Endothelial cell of umbilical vein (primary cell): ENCODE measurements around the gene ME3. TPM values are rescaled to one million over a fixed set of nuclear protein-coding genes. Genes with fewer than 3 reads are reported as not detected.

Source experiments
- BruUV-seq: library from RNA; stranded (reverse); fragments of 400-500 nt; replicated peaks from 2 replicates; lab custom pipeline; 2021; lab: Mats Ljungman, UMichigan
- CTCF ChIA-PET: fragments of 300-600, 350-600 bp; sonication (Branson Sonifier 250); formaldehyde crosslinking; loops from one replicate; lab custom pipeline; 2021; ENCODE audit warnings: antibody characterized with exemption, inconsistent platforms; lab: Charles Lee
- POLR2A ChIA-PET: fragments of 300-600, 350-600 bp; sonication (Branson Sonifier 250); formaldehyde crosslinking; loops from one replicate; lab custom pipeline; 2021; ENCODE audit warnings: antibody characterized with exemption, inconsistent platforms; lab: Charles Lee
- DNase-seq: peaks from one replicate; pipeline ENCODE4 v3.0.0-alpha.2; 2011; ENCODE audit warnings: low read depth, low spot score
- FAIRE-seq: peaks from 2 replicates; lab custom pipeline; 2011; peaks lifted over from hg19 to GRCh38; lab: Jason Lieb, UNC
- H2AFZ ChIP-seq: 2 replicates; pipeline ENCODE4 v1.6.0; 2012; ENCODE audit warnings: low read depth, low read length, control low read depth, inconsistent platforms
- H3K27ac ChIP-seq: 2 replicates; pipeline ENCODE4 v1.5.1; 2011; ENCODE audit warnings: low read depth, mild to moderate bottlenecking, control low read depth, low read length, moderate library complexity; ENCODE audit not compliant: insufficient read depth
- H3K27me3 ChIP-seq, 2 experiments: 2 replicates each; pipeline versions ENCODE4 v1.6.0 to v1.6.1; 2011; ENCODE audit warnings: low read length in 2 of 2, mixed read lengths in 1 of 2; ENCODE audit not compliant: control insufficient read depth in 2 of 2, insufficient read depth in 2 of 2
- H3K36me3 ChIP-seq, 2 experiments: 2 replicates in 1 of 2; 3 replicates in 1 of 2; pipeline ENCODE4 v1.5.1; 2011; ENCODE audit warnings: low read length in 2 of 2, mild to moderate bottlenecking in 1 of 2, moderate library complexity in 1 of 2; ENCODE audit not compliant: control insufficient read depth in 2 of 2, insufficient read depth in 2 of 2; ENCODE audit errors: extremely low read depth in 1 of 2
- H3K4me1 ChIP-seq: 3 replicates; pipeline ENCODE4 v1.5.1; 2011; ENCODE audit warnings: mild to moderate bottlenecking, low read length; ENCODE audit not compliant: control insufficient read depth, insufficient read depth; ENCODE audit errors: extremely low read depth
- H3K4me2 ChIP-seq: 2 replicates; pipeline ENCODE4 v1.6.1; 2011; ENCODE audit warnings: low read length, control low read depth, mixed read lengths; ENCODE audit not compliant: insufficient read depth
- H3K4me3 ChIP-seq, 3 experiments: fragments of 200-600 bp in 1 of 3; sonication (generic), shearing (Covaris generic) in 1 of 3; replicated peaks in 1 of 3; 2 replicates each; pipeline ENCODE4 v1.5.1; 2011 to 2016; ENCODE audit warnings: control low read depth in 3 of 3, low read length in 3 of 3, mild to moderate bottlenecking in 2 of 3, inconsistent platforms in 1 of 3, low read depth in 1 of 3, moderate library complexity in 1 of 3; ENCODE audit not compliant: insufficient read depth in 1 of 3
- H3K79me2 ChIP-seq: 2 replicates; pipeline ENCODE4 v1.6.0; 2012; ENCODE audit warnings: low read length, inconsistent platforms; ENCODE audit not compliant: control insufficient read depth, insufficient read depth
- H3K9ac ChIP-seq: replicated peaks from 2 replicates; pipeline ENCODE3; 2011; ENCODE audit warnings: low read length, control low read depth; ENCODE audit not compliant: insufficient read depth; ENCODE audit errors: extremely low read depth
- H3K9me1 ChIP-seq: replicated peaks from 3 replicates; pipeline ENCODE4 v1.6.0; 2011; ENCODE audit warnings: mild to moderate bottlenecking, low read length; ENCODE audit not compliant: control insufficient read depth, insufficient read depth; ENCODE audit errors: extremely low read depth
- H3K9me3 ChIP-seq: replicated peaks from 2 replicates; pipeline ENCODE4 v1.5.1; 2012; ENCODE audit warnings: low read length, inconsistent platforms; ENCODE audit not compliant: control insufficient read depth, insufficient read depth
- H4K20me1 ChIP-seq: replicated peaks from 2 replicates; pipeline ENCODE3; 2011; ENCODE audit warnings: mild to moderate bottlenecking, low read length; ENCODE audit not compliant: control insufficient read depth, insufficient read depth; ENCODE audit errors: extremely low read depth
- EZH2 ChIP-seq: IDR thresholded peaks from 2 replicates; pipeline ENCODE4 v1.6.1; 2012; ENCODE audit warnings: borderline replicate concordance, low read depth, mild to moderate bottlenecking, moderate library complexity, low read length, inconsistent platforms; ENCODE audit not compliant: severe bottlenecking
- FOS ChIP-seq: IDR thresholded peaks from 2 replicates; pipeline ENCODE4 v1.6.1; 2011; ENCODE audit warnings: mild to moderate bottlenecking, low read length, moderate library complexity, borderline replicate concordance; ENCODE audit not compliant: insufficient read depth
- GATA2 ChIP-seq: IDR thresholded peaks from 2 replicates; pipeline ENCODE4 v1.7.0; 2011; ENCODE audit warnings: low read depth, mild to moderate bottlenecking, moderate library complexity, mixed read lengths, low read length; ENCODE audit not compliant: insufficient read length, insufficient read depth
- MYC ChIP-seq: IDR thresholded peaks from one replicate; pipeline ENCODE4 v1.6.1; 2011; ENCODE audit warnings: mild to moderate bottlenecking, low read depth, low read length
- POLR2A ChIP-seq: IDR thresholded peaks from 2 replicates; pipeline ENCODE4 v1.6.1; 2012; ENCODE audit warnings: low read depth, mild to moderate bottlenecking, control low read depth, low read length
- POLR2AphosphoS5 ChIP-seq: IDR thresholded peaks from 2 replicates; pipeline ENCODE4 v1.6.1; 2012; ENCODE audit warnings: low read depth, mild to moderate bottlenecking, control low read depth, low read length, moderate library complexity; ENCODE audit not compliant: insufficient read depth
- dilution Hi-C: fragments of 300-500 bp; cut with MboI; formaldehyde crosslinking; loops from one replicate; pipeline ENCODE4 v1.15.0; 2019; ENCODE audit warnings: low sequenced_read_pairs; ENCODE audit not compliant: extremely low pct_ligation_motif_present
- intact Hi-C: fragments of 100-400 bp; cut with micrococcal nuclease; formaldehyde crosslinking; loops from one replicate; pipeline ENCODE4 v1.10.0; 2022
- polyA plus RNA-seq, 4 experiments: library from polyadenylated mRNA; depleted of rRNA in 3 of 4; stranded (reverse) in 3 of 4; unstranded in 1 of 4; fragments of >200 nt; gene quantifications; 2 replicates each; pipeline versions ENCODE4 v1.2.1 to v1.2.3, GENCODE V29; 2011 to 2012; ENCODE audit warnings: missing spikeins in 1 of 4
- total RNA-seq: library from RNA; stranded (reverse); gene quantifications from 2 replicates; pipeline ENCODE4 v1.2.3, GENCODE V29; 2021
- TF ChIP-seq, protein P1 (sequence below): IDR thresholded peaks from 2 replicates; pipeline ENCODE4 v1.6.1; 2011; ENCODE audit not compliant: insufficient read depth, insufficient read length
- TF ChIP-seq, protein P2 (sequence below), 2 donors: IDR thresholded peaks; 1 replicate in 1 of 2; 2 replicates in 1 of 2; pipeline ENCODE4 v1.5.1; 2011; ENCODE audit warnings: low read length in 2 of 2, mild to moderate bottlenecking in 2 of 2, moderate library complexity in 2 of 2, control low read depth in 1 of 2, inconsistent platforms in 1 of 2, low read depth in 1 of 2; ENCODE audit not compliant: insufficient read depth in 1 of 2; ENCODE audit errors: extremely low read depth in 1 of 2

The ME3 gene
- total and polyA plus RNA-seq, 2 donors (not counting 3 experiments of a cell fraction or from before 2014, with no cell fraction given) = 26.9 to 30.4 TPM

GRCh38 chr11:86446163-86446923 is 226.1 kb downstream of the ME3 start:
- Histone ChIP-seq H2AFZ (no peak overlapping the region), H3K36me3 (no peaks in the 10 kb centered on the region), H3K4me3 (no peak overlapping the region), H3K79me2 (no peaks in the 10 kb centered on the region), H4K20me1 (no peaks in the 10 kb centered on the region), H3K9me3 (no peaks in the 10 kb centered on the region), H3K4me2 (no peak overlapping the region), H3K27me3 (no peaks in the 10 kb centered on the region), H3K27ac (no peak overlapping the region), H3K9ac (no peak overlapping the region), H3K9me1 (no peaks in the 10 kb centered on the region), H3K4me1 (no peaks in the 10 kb centered on the region)
- TF ChIP-seq, protein P1, sequence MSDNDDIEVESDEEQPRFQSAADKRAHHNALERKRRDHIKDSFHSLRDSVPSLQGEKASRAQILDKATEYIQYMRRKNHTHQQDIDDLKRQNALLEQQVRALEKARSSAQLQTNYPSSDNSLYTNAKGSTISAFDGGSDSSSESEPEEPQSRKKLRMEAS = no peak
- TF ChIP-seq MYC = no peak
- TF ChIP-seq GATA2 = no peak
- no peak for TF ChIP-seq POLR2A
- TF ChIP-seq EZH2 = no peak
- TF ChIP-seq POLR2AphosphoS5 = no peak
- no peak for TF ChIP-seq FOS
- TF ChIP-seq, protein P2, sequence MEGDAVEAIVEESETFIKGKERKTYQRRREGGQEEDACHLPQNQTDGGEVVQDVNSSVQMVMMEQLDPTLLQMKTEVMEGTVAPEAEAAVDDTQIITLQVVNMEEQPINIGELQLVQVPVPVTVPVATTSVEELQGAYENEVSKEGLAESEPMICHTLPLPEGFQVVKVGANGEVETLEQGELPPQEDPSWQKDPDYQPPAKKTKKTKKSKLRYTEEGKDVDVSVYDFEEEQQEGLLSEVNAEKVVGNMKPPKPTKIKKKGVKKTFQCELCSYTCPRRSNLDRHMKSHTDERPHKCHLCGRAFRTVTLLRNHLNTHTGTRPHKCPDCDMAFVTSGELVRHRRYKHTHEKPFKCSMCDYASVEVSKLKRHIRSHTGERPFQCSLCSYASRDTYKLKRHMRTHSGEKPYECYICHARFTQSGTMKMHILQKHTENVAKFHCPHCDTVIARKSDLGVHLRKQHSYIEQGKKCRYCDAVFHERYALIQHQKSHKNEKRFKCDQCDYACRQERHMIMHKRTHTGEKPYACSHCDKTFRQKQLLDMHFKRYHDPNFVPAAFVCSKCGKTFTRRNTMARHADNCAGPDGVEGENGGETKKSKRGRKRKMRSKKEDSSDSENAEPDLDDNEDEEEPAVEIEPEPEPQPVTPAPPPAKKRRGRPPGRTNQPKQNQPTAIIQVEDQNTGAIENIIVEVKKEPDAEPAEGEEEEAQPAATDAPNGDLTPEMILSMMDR (IDR thresholded peaks at IDR 0.05; ENCODE audit: extremely low read depth in 1 of 2, insufficient read depth in 1 of 2, low read depth in 1 of 2, low read length in 2 of 2) = no peak
- BruUV-seq = no TSS peak
- ChIA-PET CTCF (no interaction called here), POLR2A (no interaction called here)
- intact Hi-C loops = no loop called here
- DNase-seq = no peak
- dilution Hi-C loops = no loop called here
- FAIRE-seq = no peak
